Activated T-cell treated with anti-CD3 and anti-CD28 coated beads, Interleukin-2, amount 50 U/mL, for 24 hours (primary cell): ENCODE data around the gene BBS5.

Source experiments
- DNase-seq: peaks from one replicate; pipeline ENCODE4 v3.0.0-alpha.2; 2020
- H3K27ac Mint-ChIP-seq: 2 replicates; pipeline ENCODE4 v1.8.0; 2020; ENCODE audit warnings: mild to moderate bottlenecking, mixed read lengths
- H3K27me3 Mint-ChIP-seq: 2 replicates; pipeline ENCODE4 v1.8.0; 2020; ENCODE audit warnings: mixed read lengths
- H3K36me3 Mint-ChIP-seq: 2 replicates; pipeline ENCODE4 v1.8.0; 2020; ENCODE audit warnings: low read depth, mixed read lengths
- H3K4me1 Mint-ChIP-seq: 2 replicates; pipeline ENCODE4 v1.8.0; 2020; ENCODE audit warnings: low read depth, mixed read lengths
- H3K4me3 Mint-ChIP-seq: 2 replicates; pipeline ENCODE4 v1.8.0; 2020; ENCODE audit warnings: mild to moderate bottlenecking, moderate library complexity, mixed read lengths
- H3K9me3 Mint-ChIP-seq: 2 replicates; pipeline ENCODE4 v1.8.0; 2020; ENCODE audit warnings: mixed read lengths

BBS5 gene

DNA sequence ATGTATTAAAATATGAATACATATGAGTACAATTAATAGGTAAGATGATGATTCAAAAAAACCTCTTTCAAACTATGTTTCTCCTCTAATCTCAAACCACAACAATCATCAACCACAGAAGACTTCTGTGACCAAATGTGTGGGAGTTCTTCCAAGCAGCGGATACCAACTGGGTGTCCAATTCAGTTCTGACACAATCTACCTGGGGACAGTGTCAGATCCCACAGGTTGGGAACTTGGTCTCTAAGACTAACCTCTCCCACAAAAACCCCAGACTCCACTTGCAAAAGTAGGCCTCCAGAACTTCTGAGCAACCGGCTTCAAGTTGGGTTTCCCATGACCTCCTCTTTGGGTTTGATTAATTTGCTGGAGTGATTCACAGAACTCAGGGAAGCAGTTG, 67.5 kb downstream of the BBS5 start:
- Mint-ChIP-seq H3K4me3 (no peak overlapping the region), H3K4me1 (peaks cover 11% of the 10 kb centered on the region), H3K9me3 (no peaks in the 10 kb centered on the region), H3K27me3 (no peaks in the 10 kb centered on the region), H3K36me3 (peaks cover 70% of the 10 kb centered on the region), H3K27ac (no peak overlapping the region)
- no peak for DNase-seq
